A549 (cell line): ENCODE results near the gene RNASE8.

Experiments
- CBX8 ChIP-seq: fragments of 200-600 bp; sonication (generic); IDR thresholded peaks from 2 replicates; pipeline ENCODE4 v1.6.1; 2016
- CTCF ChIP-seq: fragments of >200 bp; sonication (Bioruptor Twin); formaldehyde crosslinking; IDR thresholded peaks from 3 replicates; pipeline ENCODE4 v1.5.1; 2016
- EP300 ChIP-seq, 2 experiments: fragments of >200 bp; sonication (Bioruptor Twin); formaldehyde crosslinking; IDR thresholded peaks; 2 replicates in 1 of 2; 3 replicates in 1 of 2; pipeline ENCODE4 v1.6.1; 2016 to 2017
- HOXB13 ChIP-seq: fragments of 250-450 bp; sonication (Bioruptor Pico); IDR thresholded peaks from 2 replicates; pipeline ENCODE4 v1.5.0; 2020; ENCODE audit warnings: low read depth, mild to moderate bottlenecking, moderate library complexity
- JUN ChIP-seq, 2 experiments: fragments of >200 bp; sonication (Bioruptor Twin); formaldehyde crosslinking; IDR thresholded peaks; 2 replicates in 1 of 2; 3 replicates in 1 of 2; pipeline ENCODE4 v1.6.1; 2016 to 2017
- KDM5A ChIP-seq: fragments of 200-600 bp; sonication (generic); IDR thresholded peaks from 2 replicates; pipeline ENCODE4 v1.6.1; 2016; ENCODE audit warnings: antibody characterized with exemption, mild to moderate bottlenecking
- MAX ChIP-seq: IDR thresholded peaks from 2 replicates; pipeline ENCODE4 v1.6.1; 2012
- MYC ChIP-seq: IDR thresholded peaks from 2 replicates; pipeline ENCODE4 v1.6.1; 2012; ENCODE audit warnings: mild to moderate bottlenecking, inconsistent platforms, low read length, improper control_type of control experiment, borderline replicate concordance
- POLR2A ChIP-seq: IDR thresholded peaks from 2 replicates; pipeline ENCODE4 v1.6.1; 2012; ENCODE audit warnings: mild to moderate bottlenecking, low read length
- RAD21 ChIP-seq, 2 experiments: fragments of >200 bp in 1 of 2; sonication (Bioruptor Twin) in 1 of 2; formaldehyde crosslinking in 1 of 2; IDR thresholded peaks in 1 of 2; conservative IDR thresholded peaks in 1 of 2; 2 replicates in 1 of 2; 3 replicates in 1 of 2; pipeline ENCODE4 v1.6.1; 2012 to 2018; ENCODE audit warnings: inconsistent platforms in 1 of 2
- RFX5 ChIP-seq: fragments of 450-650 bp; IDR thresholded peaks from 2 replicates; pipeline ENCODE4 v1.7.1; 2014; ENCODE audit warnings: antibody characterized with exemption, mild to moderate bottlenecking, moderate library complexity
- SMC3 ChIP-seq: fragments of >200 bp; sonication (Bioruptor Twin); formaldehyde crosslinking; IDR thresholded peaks from 3 replicates; pipeline ENCODE4 v1.6.1; 2018; ENCODE audit warnings: inconsistent platforms
- TP53 ChIP-seq: fragments of 250-450 bp; sonication (Bioruptor Pico); IDR thresholded peaks from 2 replicates; pipeline ENCODE4 v1.5.0; 2021; ENCODE audit warnings: mild to moderate bottlenecking, moderate library complexity
- USF2 ChIP-seq: fragments of 450-650 bp; IDR thresholded peaks from 2 replicates; pipeline ENCODE4 v1.6.1; 2014; ENCODE audit warnings: antibody characterized with exemption

GRCh38 chr14:21048638-21049037 lies 9.0 kb upstream of the RNASE8 start:
- TF ChIP-seq RFX5 (no peak), MYC (no peak), SMC3 (no peak), HOXB13 (CRISPR knock-in tag) (no peak), RAD21 (conservative IDR thresholded peaks at IDR 0.05 in 1 of 2, IDR thresholded peaks at IDR 0.05 in 1 of 2) (no peak), USF2 (no peak), CTCF (no peak), POLR2A (no peak), TP53 (CRISPR knock-in tag) (no peak), EP300 (IDR thresholded peaks at IDR 0.05) (no peak), KDM5A (no peak), MAX (no peak), CBX8 (no peak), JUN (IDR thresholded peaks at IDR 0.05) (no peak)
